Hepatocyte (in vitro differentiated cells): Measurements from ENCODE around the gene ZDHHC21. TPM values are rescaled to one million over a fixed set of nuclear protein-coding genes. Genes with fewer than 3 reads are reported as not detected.

ENCODE experiments used
- DNase-seq: peaks from one replicate; pipeline ENCODE4 v3.0.0-alpha.2; 2016; ENCODE audit warnings: low spot score
- H2AFZ ChIP-seq: fragments of 200-600 bp; sonication (generic); 2 replicates; pipeline ENCODE4 v1.6.0; 2016; ENCODE audit warnings: antibody characterized with exemption, mild to moderate bottlenecking
- H3K27ac ChIP-seq: fragments of 200-600 bp; sonication (generic); 2 replicates; pipeline ENCODE4 v1.5.1; 2016; ENCODE audit warnings: mild to moderate bottlenecking
- H3K27me3 ChIP-seq: fragments of 200-600 bp; sonication (generic); 2 replicates; pipeline ENCODE4 v1.6.1; 2016
- H3K36me3 ChIP-seq: fragments of 200-600 bp; sonication (generic); replicated peaks from 2 replicates; pipeline ENCODE4 v1.5.1; 2016; ENCODE audit warnings: low read depth; ENCODE audit not compliant: insufficient read depth
- H3K4me1 ChIP-seq: fragments of 200-600 bp; sonication (generic); 2 replicates; pipeline ENCODE4 v1.5.1; 2016; ENCODE audit warnings: mild to moderate bottlenecking, moderate library complexity; ENCODE audit not compliant: insufficient read depth
- H3K4me2 ChIP-seq: fragments of 200-600 bp; sonication (generic); 2 replicates; pipeline ENCODE4 v1.6.0; 2016
- H3K4me3 ChIP-seq: fragments of 200-600 bp; sonication (generic); 2 replicates; pipeline ENCODE4 v1.5.1; 2016; ENCODE audit warnings: mild to moderate bottlenecking
- H3K79me2 ChIP-seq: fragments of 200-600 bp; sonication (generic); 2 replicates; pipeline ENCODE4 v1.6.0; 2017; ENCODE audit warnings: mild to moderate bottlenecking
- H3K9me2 ChIP-seq: fragments of 200-600 bp; sonication (generic); replicated peaks from 2 replicates; pipeline ENCODE4 v1.6.0; 2017; ENCODE audit warnings: mild to moderate bottlenecking; ENCODE audit not compliant: insufficient read depth
- H3K9me3 ChIP-seq: fragments of 200-600 bp; sonication (generic); 2 replicates; pipeline ENCODE4 v1.5.1; 2016; ENCODE audit warnings: low read depth, mild to moderate bottlenecking
- H4K20me1 ChIP-seq: fragments of 200-600 bp; sonication (generic); 2 replicates; pipeline ENCODE4 v1.6.0; 2016; ENCODE audit warnings: mild to moderate bottlenecking; ENCODE audit not compliant: insufficient read depth, poor library complexity, severe bottlenecking
- EZH2 ChIP-seq: fragments of 200-600 bp; sonication (generic); IDR thresholded peaks from 2 replicates; pipeline ENCODE4 v1.6.1; 2016; ENCODE audit warnings: antibody characterized with exemption, mild to moderate bottlenecking, borderline replicate concordance
- EZH2phosphoT487 ChIP-seq: fragments of 200-600 bp; sonication (generic); IDR thresholded peaks from one replicate; pipeline ENCODE4 v1.6.1; 2018; ENCODE audit warnings: antibody characterized with exemption, mild to moderate bottlenecking, low read depth, moderate library complexity; ENCODE audit not compliant: unreplicated experiment, severe bottlenecking
- WGBS: methylation state at CpG from one replicate; pipeline ENCODE4 v1.1.6; 2016; ENCODE audit warnings: low lambda C conversion rate; ENCODE audit errors: missing lambda C conversion rate; 5-methylcytosine and 5-hydroxymethylcytosine counted together
- polyA plus RNA-seq: library from polyadenylated mRNA; unstranded; fragments of >200 nt; fragmentation: Nextera tagmentation; extraction: Ambion mirVana; gene quantifications from 2 replicates; pipeline ENCODE4 v1.2.1, GENCODE V29; 2016
- total RNA-seq: library from RNA; depleted of rRNA; stranded (reverse); fragments of >200 nt; gene quantifications from 2 replicates; pipeline ENCODE4 v1.2.3, GENCODE V29; 2014
- TF ChIP-seq, protein P1 (sequence below): fragments of 200-600 bp; sonication (generic); IDR thresholded peaks from 2 replicates; pipeline ENCODE4 v1.5.1; 2016; ENCODE audit warnings: antibody characterized with exemption, mild to moderate bottlenecking; ENCODE audit not compliant: poor library complexity

ZDHHC21 gene
- total and polyA plus RNA-seq, 2 experiments from 2014 or later, result 4.7 to 17.7 TPM

DNA sequence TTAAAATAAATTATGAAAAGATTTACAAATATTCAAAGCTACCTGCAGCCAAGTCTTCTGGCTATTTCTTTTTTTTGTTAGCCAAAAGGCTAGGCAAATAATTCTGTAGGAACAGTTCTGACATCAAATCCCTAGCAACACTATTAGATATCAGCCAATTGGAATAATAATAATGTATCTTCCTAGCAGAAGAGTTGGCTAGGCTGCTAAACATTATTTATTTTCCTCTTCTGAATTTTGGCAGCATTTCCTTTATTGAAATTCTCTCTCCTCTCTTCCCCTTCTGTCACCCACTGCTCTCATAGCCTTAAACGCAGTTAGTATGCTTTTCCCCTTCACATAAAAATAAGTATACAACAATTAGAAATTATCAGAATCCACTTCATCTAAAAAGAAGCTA lies 42.6 kb downstream of the ZDHHC21 start:
- WGBS, result 94% methylated on average over 1 of the region's 1 CpG

DNA sequence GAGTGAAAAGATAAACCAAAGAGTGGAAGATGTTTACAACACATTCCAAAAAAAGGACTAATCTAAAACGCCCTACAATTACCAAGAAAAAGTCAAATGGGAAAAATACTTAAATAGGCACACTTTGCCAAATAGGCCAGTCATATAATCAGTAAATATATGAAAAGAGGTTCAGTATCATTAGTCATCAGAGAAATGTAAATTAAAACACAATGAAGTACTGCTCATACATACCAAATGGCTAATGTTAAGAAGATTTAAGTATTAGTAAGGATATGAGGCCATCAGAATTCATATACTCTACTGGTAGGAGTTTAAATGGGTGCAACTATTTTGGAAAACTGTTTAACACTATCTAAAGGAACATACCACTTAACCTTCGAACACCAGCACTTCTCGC lies 47.6 kb downstream of the ZDHHC21 start:
- H3K4me1 ChIP-seq, result no peaks in the 10 kb centered on the region
- H3K9me3 ChIP-seq, result no peaks in the 10 kb centered on the region
- no peak overlapping the region for H3K4me3 ChIP-seq
- H2AFZ ChIP-seq, result no peak overlapping the region
- no peak for DNase-seq
- no peak for TF ChIP-seq EZH2
- TF ChIP-seq, protein P1, sequence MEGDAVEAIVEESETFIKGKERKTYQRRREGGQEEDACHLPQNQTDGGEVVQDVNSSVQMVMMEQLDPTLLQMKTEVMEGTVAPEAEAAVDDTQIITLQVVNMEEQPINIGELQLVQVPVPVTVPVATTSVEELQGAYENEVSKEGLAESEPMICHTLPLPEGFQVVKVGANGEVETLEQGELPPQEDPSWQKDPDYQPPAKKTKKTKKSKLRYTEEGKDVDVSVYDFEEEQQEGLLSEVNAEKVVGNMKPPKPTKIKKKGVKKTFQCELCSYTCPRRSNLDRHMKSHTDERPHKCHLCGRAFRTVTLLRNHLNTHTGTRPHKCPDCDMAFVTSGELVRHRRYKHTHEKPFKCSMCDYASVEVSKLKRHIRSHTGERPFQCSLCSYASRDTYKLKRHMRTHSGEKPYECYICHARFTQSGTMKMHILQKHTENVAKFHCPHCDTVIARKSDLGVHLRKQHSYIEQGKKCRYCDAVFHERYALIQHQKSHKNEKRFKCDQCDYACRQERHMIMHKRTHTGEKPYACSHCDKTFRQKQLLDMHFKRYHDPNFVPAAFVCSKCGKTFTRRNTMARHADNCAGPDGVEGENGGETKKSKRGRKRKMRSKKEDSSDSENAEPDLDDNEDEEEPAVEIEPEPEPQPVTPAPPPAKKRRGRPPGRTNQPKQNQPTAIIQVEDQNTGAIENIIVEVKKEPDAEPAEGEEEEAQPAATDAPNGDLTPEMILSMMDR, result no peak
- no peak for TF ChIP-seq EZH2phosphoT487
- 80% methylated on average over 3 of the region's 3 CpGs for WGBS
- H3K36me3 ChIP-seq, result no peaks in the 10 kb centered on the region
- no peak overlapping the region for H3K4me2 ChIP-seq
- H3K9me2 ChIP-seq, result no peaks in the 10 kb centered on the region
- no peaks in the 10 kb centered on the region for H3K27me3 ChIP-seq
- no peaks in the 10 kb centered on the region for H4K20me1 ChIP-seq
- H3K79me2 ChIP-seq, result no peaks in the 10 kb centered on the region
- no peak overlapping the region for H3K27ac ChIP-seq

More for the DNA sequence above, 42.6 kb downstream of the ZDHHC21 start:
- no peak for DNase-seq
- Histone ChIP-seq H3K4me3 (no peak overlapping the region), H3K27ac (no peak overlapping the region), H3K27me3 (no peaks in the 10 kb centered on the region), H3K9me3 (peaks cover 14% of the 10 kb centered on the region), H2AFZ (no peak overlapping the region), H3K79me2 (no peaks in the 10 kb centered on the region), H3K4me1 (no peaks in the 10 kb centered on the region), H4K20me1 (no peaks in the 10 kb centered on the region), H3K9me2 (no peaks in the 10 kb centered on the region), H3K4me2 (no peak overlapping the region), H3K36me3 (no peaks in the 10 kb centered on the region)
- TF ChIP-seq EZH2phosphoT487, result no peak
- TF ChIP-seq, protein P1, result no peak
- no peak for TF ChIP-seq EZH2

DNA sequence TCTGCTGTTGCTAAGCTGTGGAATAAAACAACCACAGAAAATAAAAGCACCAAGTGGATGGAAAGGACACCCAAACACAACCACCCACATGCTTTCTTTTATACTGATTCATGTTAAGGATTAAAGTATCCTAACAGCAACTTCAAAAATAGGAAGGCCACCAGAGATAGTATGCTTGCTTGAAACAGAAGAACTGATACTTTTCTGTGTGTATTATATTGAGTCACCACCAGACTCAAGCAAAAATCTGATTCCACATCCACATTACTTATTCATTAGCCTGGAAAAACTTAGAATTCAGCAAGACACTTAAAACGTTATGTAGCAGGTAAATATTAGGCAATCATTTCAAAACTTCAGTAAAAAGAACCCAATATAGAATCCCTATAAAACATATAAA lies 52.3 kb downstream of the ZDHHC21 start:
- Histone ChIP-seq H3K79me2 (no peaks in the 10 kb centered on the region), H3K27ac (no peak overlapping the region), H3K36me3 (no peaks in the 10 kb centered on the region), H3K4me1 (no peaks in the 10 kb centered on the region), H3K27me3 (no peaks in the 10 kb centered on the region), H3K4me2 (no peak overlapping the region), H3K9me3 (no peaks in the 10 kb centered on the region), H4K20me1 (no peaks in the 10 kb centered on the region), H3K4me3 (no peak overlapping the region), H3K9me2 (no peaks in the 10 kb centered on the region), H2AFZ (no peak overlapping the region)
- TF ChIP-seq EZH2 (no peak), EZH2phosphoT487 (no peak)
- TF ChIP-seq, protein P1, result no peak
- no peak for DNase-seq
- WGBS, result 82% methylated on average over 1 of the region's 1 CpG

- no peak for DNase-seq
- no peaks in the 10 kb centered on the region for H3K4me1 ChIP-seq
- WGBS, result 83% methylated on average over 2 of the region's 2 CpGs
- H2AFZ ChIP-seq, result no peak overlapping the region
- H3K79me2 ChIP-seq, result no peaks in the 10 kb centered on the region
- no peaks in the 10 kb centered on the region for H3K9me2 ChIP-seq
- no peaks in the 10 kb centered on the region for H3K36me3 ChIP-seq
- H3K4me2 ChIP-seq, result no peak overlapping the region
- no peaks in the 10 kb centered on the region for H3K9me3 ChIP-seq
- H3K27me3 ChIP-seq, result no peaks in the 10 kb centered on the region
- no peak overlapping the region for H3K4me3 ChIP-seq
- H3K27ac ChIP-seq, result peak overlapping the region; percentile 2
- TF ChIP-seq EZH2, result no peak
- TF ChIP-seq EZH2phosphoT487, result no peak
- TF ChIP-seq, protein P1, result no peak
- no peaks in the 10 kb centered on the region for H4K20me1 ChIP-seq
These were observed 52.9 kb downstream of the ZDHHC21 start for GRCh38 chr9:14640294-14640693.
